GM12874 (cell line): ENCODE measurements around the gene CERK.

Source experiments
- TF ChIP-seq, protein P1 (sequence below): IDR thresholded peaks from 2 replicates; pipeline ENCODE4 v1.5.1; 2011; ENCODE audit warnings: low read depth, mild to moderate bottlenecking, control low read depth, low read length, moderate library complexity; ENCODE audit not compliant: insufficient read depth

The CERK gene

DNA sequence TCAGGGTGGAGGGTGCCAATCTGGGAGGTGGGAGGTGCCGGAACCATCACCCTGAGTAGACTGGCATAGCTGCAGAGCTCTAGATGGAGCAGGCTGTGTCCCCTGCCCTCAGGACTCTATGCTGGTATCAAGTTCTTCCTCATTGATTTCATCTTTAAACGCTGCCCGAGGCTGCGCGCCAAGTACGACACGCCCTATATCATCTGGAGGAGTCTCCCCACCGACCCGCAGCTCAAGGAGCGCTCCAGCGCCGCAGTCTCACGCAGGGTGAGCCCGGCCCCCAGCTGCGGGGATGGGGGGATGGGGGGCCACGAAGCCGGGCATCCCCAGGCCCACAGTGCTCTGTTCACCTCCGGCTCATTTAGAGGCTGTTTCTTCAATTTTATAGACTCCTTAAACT is 65.3 kb downstream of the CERK start:
- TF ChIP-seq, protein P1, sequence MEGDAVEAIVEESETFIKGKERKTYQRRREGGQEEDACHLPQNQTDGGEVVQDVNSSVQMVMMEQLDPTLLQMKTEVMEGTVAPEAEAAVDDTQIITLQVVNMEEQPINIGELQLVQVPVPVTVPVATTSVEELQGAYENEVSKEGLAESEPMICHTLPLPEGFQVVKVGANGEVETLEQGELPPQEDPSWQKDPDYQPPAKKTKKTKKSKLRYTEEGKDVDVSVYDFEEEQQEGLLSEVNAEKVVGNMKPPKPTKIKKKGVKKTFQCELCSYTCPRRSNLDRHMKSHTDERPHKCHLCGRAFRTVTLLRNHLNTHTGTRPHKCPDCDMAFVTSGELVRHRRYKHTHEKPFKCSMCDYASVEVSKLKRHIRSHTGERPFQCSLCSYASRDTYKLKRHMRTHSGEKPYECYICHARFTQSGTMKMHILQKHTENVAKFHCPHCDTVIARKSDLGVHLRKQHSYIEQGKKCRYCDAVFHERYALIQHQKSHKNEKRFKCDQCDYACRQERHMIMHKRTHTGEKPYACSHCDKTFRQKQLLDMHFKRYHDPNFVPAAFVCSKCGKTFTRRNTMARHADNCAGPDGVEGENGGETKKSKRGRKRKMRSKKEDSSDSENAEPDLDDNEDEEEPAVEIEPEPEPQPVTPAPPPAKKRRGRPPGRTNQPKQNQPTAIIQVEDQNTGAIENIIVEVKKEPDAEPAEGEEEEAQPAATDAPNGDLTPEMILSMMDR = no peak

DNA sequence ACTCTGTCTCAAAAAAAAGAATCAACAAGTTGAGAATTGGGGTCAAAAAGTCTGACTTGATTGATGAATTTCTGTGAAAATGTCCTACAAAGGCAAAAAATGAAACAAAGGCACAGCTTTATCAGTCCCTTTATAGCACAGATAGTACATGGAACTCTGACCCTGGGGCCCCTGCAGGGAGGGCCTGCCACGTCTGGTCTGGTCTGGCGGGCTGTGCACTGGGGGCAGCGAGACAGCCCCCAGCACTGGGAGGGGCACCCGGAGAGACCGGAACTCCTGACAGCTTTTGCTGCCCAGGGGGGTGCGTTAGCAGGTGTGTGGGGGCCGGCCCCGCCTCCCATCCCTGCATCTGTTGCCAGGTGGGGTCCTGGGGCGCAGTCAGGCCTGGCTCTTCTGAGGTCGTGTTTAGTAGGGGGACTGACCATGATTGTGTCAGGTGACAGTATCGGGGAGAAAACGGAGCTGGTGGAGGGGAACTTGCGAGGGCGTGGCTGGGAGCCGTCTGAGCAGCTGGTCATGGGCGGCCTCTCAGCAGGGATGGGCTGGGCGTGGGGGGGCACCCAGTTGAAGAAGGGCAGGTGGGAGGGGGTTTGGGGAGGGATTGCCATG is 66.1 kb downstream of the CERK start:
- TF ChIP-seq, protein P1 = no peak

DNA sequence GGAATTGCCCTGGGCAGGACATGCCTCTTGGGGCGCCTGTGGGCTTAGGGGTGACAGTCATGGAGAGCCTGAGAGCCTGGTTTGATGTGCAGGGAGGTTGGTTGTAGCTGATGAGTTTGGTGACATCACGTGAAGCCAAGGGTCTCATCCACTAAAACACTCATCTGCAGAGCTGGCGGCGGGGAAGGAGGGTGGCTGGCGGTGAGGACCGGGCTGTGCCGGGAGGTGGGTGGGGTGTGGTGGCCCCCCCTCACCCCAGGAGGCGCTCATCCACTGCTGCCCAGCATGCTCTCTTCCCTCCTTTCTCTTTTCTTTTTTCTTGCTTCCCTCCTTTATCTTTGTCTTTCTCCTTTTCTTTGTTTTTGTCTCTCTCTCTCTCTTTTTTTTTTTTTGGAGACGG is 68.9 kb downstream of the CERK start:
- TF ChIP-seq, protein P1 = no peak

DNA sequence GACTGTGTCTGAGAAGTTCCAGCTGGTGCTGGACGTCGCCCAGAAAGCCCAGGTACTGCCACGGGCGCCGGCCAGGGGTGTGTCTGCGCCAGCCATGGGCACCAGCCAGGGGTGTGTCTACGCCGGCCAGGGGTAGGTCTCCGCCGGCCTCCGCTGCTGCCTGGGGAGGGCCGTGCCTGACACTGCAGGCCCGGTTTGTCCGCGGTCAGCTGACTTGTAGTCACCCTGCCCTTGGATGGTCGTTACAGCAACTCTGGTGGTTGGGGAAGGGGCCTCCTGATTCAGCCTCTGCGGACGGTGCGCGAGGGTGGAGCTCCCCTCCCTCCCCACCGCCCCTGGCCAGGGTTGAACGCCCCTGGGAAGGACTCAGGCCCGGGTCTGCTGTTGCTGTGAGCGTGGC is 69.9 kb downstream of the CERK start:
- TF ChIP-seq, protein P1 = no peak

DNA sequence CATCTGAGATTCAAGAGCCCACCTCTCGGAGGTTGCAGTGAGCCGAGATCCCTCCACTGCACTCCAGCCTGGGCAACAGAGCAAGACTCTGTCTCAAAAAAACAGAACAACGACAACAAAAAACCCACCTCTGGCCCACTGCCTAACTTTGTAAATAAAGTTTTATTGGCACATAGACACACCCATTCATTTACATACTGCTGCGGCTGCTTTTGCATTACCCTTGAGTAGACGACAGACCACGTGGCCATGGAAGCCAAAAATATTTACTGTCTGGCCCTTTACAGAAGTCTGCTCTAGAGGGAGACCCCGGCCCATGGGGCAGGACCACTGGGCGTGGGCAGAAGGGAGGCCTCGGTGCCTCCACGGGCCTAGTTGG is 70.8 kb downstream of the CERK start:
- TF ChIP-seq, protein P1 = no peak

DNA sequence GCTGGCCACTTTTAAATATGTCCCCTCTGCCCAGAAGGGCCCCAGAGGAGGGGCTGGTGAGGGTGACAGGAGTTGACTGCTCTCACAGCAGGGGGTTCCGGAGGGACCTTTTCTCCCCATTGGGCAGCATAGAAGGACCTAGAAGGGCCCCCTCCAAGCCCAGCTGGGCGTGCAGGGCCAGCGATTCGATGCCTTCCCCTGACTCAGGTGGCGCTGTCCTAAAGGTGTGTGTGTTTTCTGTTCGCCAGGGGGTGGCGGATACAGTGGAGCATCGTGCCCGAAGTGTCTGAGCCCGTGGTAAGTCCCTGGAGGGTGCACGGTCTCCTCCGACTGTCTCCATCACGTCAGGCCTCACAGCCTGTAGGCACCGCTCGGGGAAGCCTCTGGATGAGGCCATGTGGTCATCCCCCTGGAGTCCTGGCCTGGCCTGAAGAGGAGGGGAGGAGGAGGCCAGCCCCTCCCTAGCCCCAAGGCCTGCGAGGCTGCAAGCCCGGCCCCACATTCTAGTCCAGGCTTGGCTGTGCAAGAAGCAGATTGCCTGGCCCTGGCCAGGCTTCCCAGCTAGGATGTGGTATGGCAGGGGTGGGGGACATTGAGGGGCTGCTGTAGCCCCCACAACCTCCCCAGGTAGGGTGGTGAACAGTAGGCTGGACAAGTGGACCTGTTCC is 71.3 kb downstream of the CERK start:
- TF ChIP-seq, protein P1 = no peak

DNA sequence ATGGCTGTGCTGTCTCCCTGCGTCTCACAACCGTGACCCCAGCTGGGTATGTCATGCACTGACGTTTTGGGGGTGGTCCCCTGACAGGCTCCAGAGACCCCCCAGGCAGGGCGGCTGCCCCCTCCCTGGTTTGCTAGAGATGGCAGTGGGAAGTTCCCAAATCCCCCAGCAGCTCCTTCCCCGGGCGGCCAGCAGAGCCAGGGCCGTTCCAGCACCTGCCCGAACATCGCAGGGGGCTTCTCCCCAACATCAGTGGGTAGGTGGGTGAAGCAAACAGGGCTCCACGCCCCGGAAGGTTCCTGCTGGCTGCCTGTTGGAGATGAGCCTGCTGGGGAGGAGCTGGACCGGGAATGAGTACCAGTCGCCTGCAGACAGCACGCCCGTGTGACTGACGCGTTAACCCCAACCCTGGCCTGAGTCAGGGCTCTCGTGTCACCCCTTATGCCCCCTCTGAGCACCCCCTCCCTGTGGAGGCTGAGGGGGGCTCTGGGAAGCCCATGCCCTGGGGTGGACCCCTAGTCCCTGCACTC is 72.2 kb downstream of the CERK start:
- TF ChIP-seq, protein P1 = no peak
